GM12864 (cell line): Measurements from ENCODE around the gene LIN52.

Experiments used
- DNase-seq: peaks from one replicate; pipeline ENCODE4 v3.0.0-alpha.2; 2011; ENCODE audit warnings: low read depth
- H3K4me3 ChIP-seq: 2 replicates; pipeline ENCODE4 v1.5.1; 2011; ENCODE audit warnings: mild to moderate bottlenecking, low read depth, low read length, control low read depth
- CTCF ChIP-seq: IDR thresholded peaks from 2 replicates; pipeline ENCODE4 v1.5.1; 2011; ENCODE audit warnings: low read depth, mild to moderate bottlenecking, moderate library complexity, low read length, control low read depth, inconsistent platforms; ENCODE audit errors: missing control alignments

Gene LIN52

DNA sequence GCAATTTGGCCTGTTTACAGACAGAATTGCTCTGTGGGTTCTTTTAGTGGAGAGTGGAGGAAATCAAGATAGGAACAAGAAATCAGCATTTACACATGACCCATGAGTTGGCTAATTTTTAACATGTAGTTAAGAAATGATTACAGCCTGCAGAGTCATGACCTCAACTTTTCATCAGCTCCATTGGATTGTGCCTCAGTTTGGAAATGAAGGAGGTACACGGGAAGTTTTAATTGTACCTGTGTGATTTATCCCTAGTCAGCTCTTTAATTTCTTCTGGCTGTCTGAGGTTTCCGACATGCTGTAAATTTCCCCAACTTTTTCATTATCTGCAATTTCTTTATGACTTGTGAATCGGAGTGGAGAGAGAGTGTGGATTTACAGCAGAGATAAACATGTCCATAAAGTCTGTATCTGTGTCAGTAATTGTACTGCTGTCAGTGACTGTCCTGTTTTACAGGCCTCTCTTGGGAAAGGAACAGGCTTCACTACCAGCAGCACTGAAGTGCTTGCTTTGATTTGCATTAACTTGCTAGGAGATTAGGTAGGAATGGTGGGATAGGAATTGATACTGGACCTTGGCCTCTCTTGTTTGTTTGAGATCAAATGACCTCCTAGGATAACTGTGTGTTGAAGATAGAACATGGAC is 49.2 kb downstream of the LIN52 start:
- no peak overlapping the region for H3K4me3 ChIP-seq
- DNase-seq = no peak
- TF ChIP-seq CTCF = no peak

GRCh38 chr14:74134484-74134883 is 49.7 kb downstream of the LIN52 start:
- no peak overlapping the region for H3K4me3 ChIP-seq
- DNase-seq = no peak
- TF ChIP-seq CTCF = no peak

DNA sequence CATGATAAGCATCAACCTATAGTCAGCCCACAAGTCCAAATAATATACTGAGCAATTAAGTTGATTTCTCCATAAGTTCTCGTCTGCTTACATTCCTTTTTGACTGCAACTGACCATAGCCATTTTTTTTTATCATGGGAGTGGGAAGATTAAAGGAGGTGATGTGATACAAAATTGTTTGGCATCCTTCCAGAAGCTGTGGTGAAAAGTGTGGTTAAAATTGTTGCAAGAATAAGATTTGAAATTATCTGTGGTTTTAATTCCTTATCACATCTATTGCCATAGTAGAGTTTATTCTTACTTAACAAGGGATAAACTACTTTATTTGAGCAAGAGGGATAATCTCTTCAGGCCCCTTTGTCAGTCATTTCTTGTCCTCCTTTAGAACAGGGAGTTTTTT is 50.7 kb downstream of the LIN52 start:
- DNase-seq = no peak
- no peak overlapping the region for H3K4me3 ChIP-seq
- TF ChIP-seq CTCF = no peak

DNA sequence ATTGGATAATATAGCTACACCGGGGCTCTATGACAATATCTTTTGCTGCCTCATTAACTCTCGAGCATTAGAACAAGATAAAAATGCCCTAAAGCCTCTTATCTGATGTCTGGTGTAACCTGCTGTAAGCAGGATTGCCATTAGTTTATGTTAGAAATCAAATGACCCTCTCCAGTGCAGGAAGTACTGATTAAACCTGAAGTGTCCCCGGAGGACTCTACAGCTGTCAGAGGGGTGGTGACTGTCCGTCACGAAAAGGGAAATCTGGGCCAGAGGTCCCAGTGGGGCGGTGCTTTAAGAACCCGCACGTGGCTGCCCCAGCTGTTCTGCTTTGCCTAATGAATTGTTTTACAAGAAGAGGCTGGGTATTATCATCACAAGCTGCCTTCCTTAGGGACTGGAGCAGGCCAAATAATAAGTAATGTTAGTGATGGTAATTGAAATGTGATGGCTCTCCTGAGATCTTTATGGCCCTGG is 55.7 kb downstream of the LIN52 start:
- no peak for DNase-seq
- no peak overlapping the region for H3K4me3 ChIP-seq
- no peak for TF ChIP-seq CTCF

- no peak for DNase-seq
- no peak for TF ChIP-seq CTCF
- no peak overlapping the region for H3K4me3 ChIP-seq
Measured at GRCh38 chr14:74141703-74142102, 56.9 kb downstream of the LIN52 start.

DNA sequence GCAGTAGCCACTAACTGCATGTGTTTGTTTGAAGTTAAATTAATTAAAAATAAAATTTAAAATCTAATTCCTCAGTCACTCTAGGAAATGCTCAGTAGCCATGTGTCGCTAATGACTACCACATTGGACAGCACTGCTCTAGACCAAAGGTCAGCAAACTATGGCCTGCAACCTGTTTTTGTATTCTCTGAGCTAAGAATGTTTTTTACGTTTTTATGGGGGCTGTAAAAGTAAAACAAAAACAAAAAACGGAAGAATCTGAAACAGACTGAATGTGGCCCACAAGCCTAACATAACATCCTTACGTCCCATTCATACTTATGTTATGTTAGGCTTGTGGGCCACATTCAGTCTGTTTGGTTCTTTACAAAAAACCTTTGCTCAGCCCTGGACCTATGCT is 57.8 kb downstream of the LIN52 start:
- DNase-seq = no peak
- no peak overlapping the region for H3K4me3 ChIP-seq
- TF ChIP-seq CTCF = no peak

DNA sequence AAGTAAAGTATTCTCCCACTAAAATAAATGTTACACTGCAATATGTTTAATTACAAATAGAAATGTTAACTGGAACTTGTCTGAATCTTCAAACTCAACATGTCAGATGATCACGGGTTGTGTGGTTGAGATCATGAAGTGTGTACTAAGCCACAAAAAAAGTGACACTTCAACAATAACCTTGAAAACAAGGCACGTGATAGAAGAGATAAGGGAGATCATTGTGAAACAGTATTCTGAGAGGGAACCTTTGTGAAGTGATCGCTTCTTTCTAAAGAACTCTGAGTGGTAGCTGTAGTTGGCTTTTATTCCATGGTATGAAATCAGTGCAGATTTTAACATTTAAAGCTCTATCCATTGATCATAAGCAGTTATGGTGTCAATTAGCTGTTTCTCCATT is 60.0 kb downstream of the LIN52 start:
- no peak overlapping the region for H3K4me3 ChIP-seq
- DNase-seq = no peak
- no peak for TF ChIP-seq CTCF
